Ascending aorta (tissue), 2 donors: ENCODE results near the gene ITIH3. TPM values are rescaled to one million over a fixed set of nuclear protein-coding genes. Genes with fewer than 3 reads are reported as not detected.

Source experiments
- DNase-seq, 2 donors: peaks; one replicate each; pipeline ENCODE4 v3.0.0-alpha.2; 2019; ENCODE audit warnings: low spot score in 2 of 2
- H3K27ac ChIP-seq, 2 donors: fragments of 200-600 bp; sonication (generic); one replicate each; pipeline ENCODE4 v1.5.1; 2016 to 2017; ENCODE audit warnings: mild to moderate bottlenecking in 1 of 2
- H3K27me3 ChIP-seq: fragments of 200-600 bp; sonication (generic); one replicate; pipeline ENCODE4 v1.5.1; 2017
- H3K36me3 ChIP-seq, 2 donors: fragments of 200-600 bp; sonication (generic); one replicate each; pipeline ENCODE4 v1.5.1; 2016
- H3K4me1 ChIP-seq, 2 donors: fragments of 200-600 bp; sonication (generic); one replicate each; pipeline ENCODE4 v1.5.1; 2016 to 2017; ENCODE audit warnings: mild to moderate bottlenecking in 1 of 2
- H3K4me3 ChIP-seq, 2 donors: fragments of 200-600 bp; sonication (generic); one replicate each; pipeline ENCODE4 v1.5.1; 2016 to 2017; ENCODE audit warnings: mild to moderate bottlenecking in 1 of 2
- H3K9me3 ChIP-seq, 2 donors: fragments of 200-600 bp; sonication (generic); one replicate each; pipeline ENCODE4 v1.5.1; 2016
- intact Hi-C: fragments of 100-400 bp; cut with DNase I; formaldehyde crosslinking; loops from one replicate; pipeline ENCODE4 v1.15.1; 2023
- total RNA-seq: library from RNA; depleted of rRNA; stranded (reverse); fragments of >200 nt; gene quantifications from one replicate; pipeline ENCODE4 v1.1.0, GENCODE V29; 2016
- TF ChIP-seq, protein P1 (sequence below), 3 experiments: fragments of 200-600 bp in 2 of 3; fragments of 450-650 bp in 1 of 3; sonication (generic) in 2 of 3; IDR thresholded peaks; one replicate each; pipeline ENCODE4 v1.5.1; 2016 to 2019; ENCODE audit warnings: antibody characterized with exemption in 3 of 3, mild to moderate bottlenecking in 1 of 3, moderate library complexity in 1 of 3

ITIH3 gene
- total RNA-seq, 1 donor from 2014 or later: 38.3 TPM

- H3K4me1 ChIP-seq: no peaks in the 10 kb centered on the region
- intact Hi-C loops: loop anchor here (5.0 kb wide), 1 partner anchor 149 kb away; no protein-coding TSS in a partner anchor
- TF ChIP-seq, protein P1, sequence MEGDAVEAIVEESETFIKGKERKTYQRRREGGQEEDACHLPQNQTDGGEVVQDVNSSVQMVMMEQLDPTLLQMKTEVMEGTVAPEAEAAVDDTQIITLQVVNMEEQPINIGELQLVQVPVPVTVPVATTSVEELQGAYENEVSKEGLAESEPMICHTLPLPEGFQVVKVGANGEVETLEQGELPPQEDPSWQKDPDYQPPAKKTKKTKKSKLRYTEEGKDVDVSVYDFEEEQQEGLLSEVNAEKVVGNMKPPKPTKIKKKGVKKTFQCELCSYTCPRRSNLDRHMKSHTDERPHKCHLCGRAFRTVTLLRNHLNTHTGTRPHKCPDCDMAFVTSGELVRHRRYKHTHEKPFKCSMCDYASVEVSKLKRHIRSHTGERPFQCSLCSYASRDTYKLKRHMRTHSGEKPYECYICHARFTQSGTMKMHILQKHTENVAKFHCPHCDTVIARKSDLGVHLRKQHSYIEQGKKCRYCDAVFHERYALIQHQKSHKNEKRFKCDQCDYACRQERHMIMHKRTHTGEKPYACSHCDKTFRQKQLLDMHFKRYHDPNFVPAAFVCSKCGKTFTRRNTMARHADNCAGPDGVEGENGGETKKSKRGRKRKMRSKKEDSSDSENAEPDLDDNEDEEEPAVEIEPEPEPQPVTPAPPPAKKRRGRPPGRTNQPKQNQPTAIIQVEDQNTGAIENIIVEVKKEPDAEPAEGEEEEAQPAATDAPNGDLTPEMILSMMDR (IDR thresholded peaks at IDR 0.05): peak in 1 of 3 experiments; percentile 28
- no peak overlapping the region for H3K27ac ChIP-seq
- no peaks in the 10 kb centered on the region for H3K9me3 ChIP-seq
- no peak for DNase-seq
- no peak overlapping the region for H3K4me3 ChIP-seq
- no peaks in the 10 kb centered on the region for H3K27me3 ChIP-seq
- H3K36me3 ChIP-seq: no peaks in the 10 kb centered on the region
These were observed 11.4 kb upstream of the ITIH3 start for GRCh38 chr3:52783211-52783555.

- intact Hi-C loops: loop anchor here (5.0 kb wide), 1 partner anchor 148 kb away; no protein-coding TSS in a partner anchor
- no peak for DNase-seq
- TF ChIP-seq, protein P1 (IDR thresholded peaks at IDR 0.05): no peak
These were observed 10.5 kb upstream of the ITIH3 start for GRCh38 chr3:52784021-52784621.

DNA sequence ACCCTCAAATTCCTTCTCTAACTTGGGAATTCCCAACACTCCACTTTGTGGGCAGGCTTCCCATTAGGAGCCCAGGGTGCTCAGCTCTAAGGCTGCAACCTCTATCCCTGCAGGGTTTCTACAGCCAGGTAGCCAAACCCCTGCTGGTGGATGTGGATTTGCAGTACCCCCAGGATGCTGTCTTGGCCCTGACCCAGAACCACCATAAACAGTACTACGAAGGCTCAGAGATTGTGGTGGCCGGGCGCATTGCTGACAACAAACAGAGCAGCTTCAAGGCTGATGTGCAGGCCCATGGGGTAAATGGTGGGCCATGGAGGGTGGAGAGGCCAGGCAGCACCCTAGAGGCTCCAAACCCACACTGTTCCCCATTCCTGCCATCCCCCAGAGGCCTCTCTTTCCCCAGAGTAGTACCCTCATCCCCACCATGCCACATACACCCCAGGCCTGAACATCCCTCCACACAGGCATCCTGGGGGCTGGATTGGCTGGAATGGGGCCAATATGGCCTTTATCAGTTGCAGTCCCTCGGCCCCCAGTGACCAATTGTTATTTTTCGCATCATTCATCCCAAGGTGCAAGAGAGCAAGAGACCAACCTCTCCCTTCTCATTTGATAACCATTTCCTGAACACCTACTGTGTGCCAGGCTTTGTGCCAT lies 9.5 kb upstream of the ITIH3 start:
- Histone ChIP-seq H3K27me3 (no peaks in the 10 kb centered on the region), H3K36me3 (no peaks in the 10 kb centered on the region), H3K9me3 (no peaks in the 10 kb centered on the region), H3K4me3 (no peak overlapping the region), H3K27ac (no peak overlapping the region), H3K4me1 (no peaks in the 10 kb centered on the region)
- intact Hi-C loops: loop anchor here (5.0 kb wide), 1 partner anchor 147 kb away; no protein-coding TSS in a partner anchor
- TF ChIP-seq, protein P1 (IDR thresholded peaks at IDR 0.05): no peak
- DNase-seq: no peak

More at GRCh38 chr3:52784021-52784621, 10.5 kb upstream of the ITIH3 start:
- Histone ChIP-seq H3K4me1 (no peaks in the 10 kb centered on the region), H3K9me3 (no peaks in the 10 kb centered on the region), H3K36me3 (no peaks in the 10 kb centered on the region), H3K4me3 (no peak overlapping the region), H3K27me3 (no peaks in the 10 kb centered on the region), H3K27ac (no peak overlapping the region)

GRCh38 chr3:52786330-52787215 lies 8.0 kb upstream of the ITIH3 start:
- TF ChIP-seq, protein P1 (IDR thresholded peaks at IDR 0.05): no peak
- intact Hi-C loops: no loop called here

DNA sequence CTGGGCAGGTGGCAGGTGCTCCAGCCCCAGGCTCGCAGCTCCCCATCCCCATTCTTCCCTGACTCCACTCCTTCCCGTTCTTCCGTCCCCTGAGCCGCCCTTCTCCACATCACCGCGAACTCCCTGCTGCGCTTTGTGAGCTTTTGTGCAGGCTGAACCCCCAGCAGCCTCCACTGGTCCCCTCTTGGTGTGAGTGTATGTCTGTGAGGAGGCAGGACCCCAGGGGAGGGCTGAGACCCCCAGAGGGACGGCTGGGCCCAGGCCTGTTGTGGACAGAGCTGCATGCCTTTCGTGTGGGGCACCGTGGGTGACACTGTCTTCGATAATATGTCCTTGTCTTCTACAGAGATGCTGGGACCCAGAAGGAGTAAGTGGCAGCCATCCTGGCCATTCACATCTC lies 7.3 kb upstream of the ITIH3 start:
- no peak for DNase-seq
- Histone ChIP-seq H3K36me3 (no peaks in the 10 kb centered on the region), H3K9me3 (no peaks in the 10 kb centered on the region), H3K4me3 (no peak overlapping the region), H3K4me1 (no peaks in the 10 kb centered on the region), H3K27ac (no peak overlapping the region), H3K27me3 (no peaks in the 10 kb centered on the region)
- intact Hi-C loops: no loop called here
- TF ChIP-seq, protein P1 (IDR thresholded peaks at IDR 0.05): no peak

More at GRCh38 chr3:52786330-52787215, 8.0 kb upstream of the ITIH3 start:
- Histone ChIP-seq H3K4me3 (no peak overlapping the region), H3K27ac (no peak overlapping the region), H3K27me3 (no peaks in the 10 kb centered on the region), H3K9me3 (no peaks in the 10 kb centered on the region), H3K4me1 (no peaks in the 10 kb centered on the region), H3K36me3 (no peaks in the 10 kb centered on the region)
- DNase-seq: no peak
